ENCODE data around the gene CNTLN.
"Not testable (repeated sequence)": the region's sequence is repeated elsewhere in the genome, so short reads cannot be mapped to it uniquely, and the experiment has no call there.

CNTLN gene

GRCh38 chr9:17423681-17424011, 288.8 kb downstream of the CNTLN start:
- H3K36me3 ChIP-seq (ENCODE audit: insufficient read depth, low read length), result no peaks in the 10 kb centered on the region
- H3K9me3 ChIP-seq (ENCODE audit: low read length), result no peaks in the 10 kb centered on the region
- H2AFZ ChIP-seq (ENCODE audit: low read depth, low read length), result no peak overlapping the region
- no peak overlapping the region for H3K4me3 ChIP-seq (ENCODE audit: low read length)
- no peaks in the 10 kb centered on the region for H3K27me3 ChIP-seq (ENCODE audit: insufficient read depth, low read length)
- H3K4me1 ChIP-seq (ENCODE audit: insufficient read depth, low read length), result no peaks in the 10 kb centered on the region

- Histone ChIP-seq H3K9me3 (ENCODE audit: low read length) (no peaks in the 10 kb centered on the region), H3K36me3 (ENCODE audit: insufficient read depth, low read length) (no peaks in the 10 kb centered on the region)
These were observed 290.5 kb downstream of the CNTLN start for GRCh38 chr9:17425384-17425783.

GRCh38 chr9:17433526-17433925, 298.7 kb downstream of the CNTLN start:
- Histone ChIP-seq H3K4me3 (ENCODE audit: low read length) (no peak overlapping the region), H2AFZ (ENCODE audit: low read depth, low read length) (no peak overlapping the region), H3K9me3 (ENCODE audit: low read length) (no peaks in the 10 kb centered on the region), H3K27me3 (ENCODE audit: insufficient read depth, low read length) (no peaks in the 10 kb centered on the region), H3K36me3 (ENCODE audit: insufficient read depth, low read length) (no peaks in the 10 kb centered on the region), H3K4me1 (ENCODE audit: insufficient read depth, low read length) (no peaks in the 10 kb centered on the region)

More at GRCh38 chr9:17425384-17425783, 290.5 kb downstream of the CNTLN start:
- Histone ChIP-seq H3K4me1 (ENCODE audit: insufficient read depth, low read length) (no peaks in the 10 kb centered on the region), H3K4me3 (ENCODE audit: low read length) (no peak overlapping the region), H3K27me3 (ENCODE audit: insufficient read depth, low read length) (no peaks in the 10 kb centered on the region), H2AFZ (ENCODE audit: low read depth, low read length) (no peak overlapping the region)

- Histone ChIP-seq H3K4me3 (ENCODE audit: low read length) (no peak overlapping the region), H3K9me3 (ENCODE audit: low read length) (no peaks in the 10 kb centered on the region)
These were observed 302.0 kb downstream of the CNTLN start for GRCh38 chr9:17436854-17437253.

GRCh38 chr9:17437813-17438212, 303.0 kb downstream of the CNTLN start:
- H3K4me1 ChIP-seq (ENCODE audit: insufficient read depth, low read length), result peaks cover 8% of the 10 kb centered on the region
- H3K27me3 ChIP-seq (ENCODE audit: insufficient read depth, low read length), result no peaks in the 10 kb centered on the region
- no peak overlapping the region for H3K4me3 ChIP-seq (ENCODE audit: low read length)
- no peak overlapping the region for H2AFZ ChIP-seq (ENCODE audit: low read depth, low read length)
- H3K36me3 ChIP-seq (ENCODE audit: insufficient read depth, low read length), result no peaks in the 10 kb centered on the region
- H3K9me3 ChIP-seq (ENCODE audit: low read length), result no peaks in the 10 kb centered on the region

More at GRCh38 chr9:17436854-17437253, 302.0 kb downstream of the CNTLN start:
- Histone ChIP-seq H2AFZ (ENCODE audit: low read depth, low read length) (no peak overlapping the region), H3K4me1 (ENCODE audit: insufficient read depth, low read length) (peaks cover 4% of the 10 kb centered on the region), H3K27me3 (ENCODE audit: insufficient read depth, low read length) (no peaks in the 10 kb centered on the region), H3K36me3 (ENCODE audit: insufficient read depth, low read length) (no peaks in the 10 kb centered on the region)

- H3K36me3 ChIP-seq (ENCODE audit: insufficient read depth, low read length); H3K4me3 ChIP-seq (ENCODE audit: low read length); H3K9me3 ChIP-seq (ENCODE audit: low read length): not testable (repeated sequence)
These were observed 310.3 kb downstream of the CNTLN start for GRCh38 chr9:17445126-17445525.

GRCh38 chr9:17453751-17454150, 318.9 kb downstream of the CNTLN start:
- H3K27me3 ChIP-seq (ENCODE audit: insufficient read depth, low read length), result no peaks in the 10 kb centered on the region
- no peak overlapping the region for H2AFZ ChIP-seq (ENCODE audit: low read depth, low read length)
- H3K4me3 ChIP-seq (ENCODE audit: low read length), result no peak overlapping the region
- no peaks in the 10 kb centered on the region for H3K9me3 ChIP-seq (ENCODE audit: low read length)
- no peaks in the 10 kb centered on the region for H3K36me3 ChIP-seq (ENCODE audit: insufficient read depth, low read length)
- no peaks in the 10 kb centered on the region for H3K4me1 ChIP-seq (ENCODE audit: insufficient read depth, low read length)

More at GRCh38 chr9:17445126-17445525, 310.3 kb downstream of the CNTLN start:
- H2AFZ ChIP-seq (ENCODE audit: low read depth, low read length); H3K4me1 ChIP-seq (ENCODE audit: insufficient read depth, low read length); H3K27me3 ChIP-seq (ENCODE audit: insufficient read depth, low read length): not testable (repeated sequence)

- H2AFZ ChIP-seq (ENCODE audit: low read depth, low read length), result no peak overlapping the region
- H3K9me3 ChIP-seq (ENCODE audit: low read length), result no peaks in the 10 kb centered on the region
- H3K27me3 ChIP-seq (ENCODE audit: insufficient read depth, low read length), result no peaks in the 10 kb centered on the region
- H3K4me1 ChIP-seq (ENCODE audit: insufficient read depth, low read length), result no peaks in the 10 kb centered on the region
- no peak overlapping the region for H3K4me3 ChIP-seq (ENCODE audit: low read length)
- H3K36me3 ChIP-seq (ENCODE audit: insufficient read depth, low read length), result no peaks in the 10 kb centered on the region
These were observed 328.1 kb downstream of the CNTLN start for GRCh38 chr9:17462869-17463464.

- no peaks in the 10 kb centered on the region for H3K36me3 ChIP-seq (ENCODE audit: insufficient read depth, low read length)
- no peaks in the 10 kb centered on the region for H3K27me3 ChIP-seq (ENCODE audit: insufficient read depth, low read length)
- H3K4me3 ChIP-seq (ENCODE audit: low read length), result no peak overlapping the region
- H3K9me3 ChIP-seq (ENCODE audit: low read length), result no peaks in the 10 kb centered on the region
- no peaks in the 10 kb centered on the region for H3K4me1 ChIP-seq (ENCODE audit: insufficient read depth, low read length)
- no peak overlapping the region for H2AFZ ChIP-seq (ENCODE audit: low read depth, low read length)
These were observed 335.4 kb downstream of the CNTLN start for GRCh38 chr9:17470036-17470813.

GRCh38 chr9:17472126-17472525, 337.3 kb downstream of the CNTLN start:
- H3K4me3 ChIP-seq (ENCODE audit: low read length), result no peak overlapping the region
- H2AFZ ChIP-seq (ENCODE audit: low read depth, low read length), result no peak overlapping the region
- no peaks in the 10 kb centered on the region for H3K4me1 ChIP-seq (ENCODE audit: insufficient read depth, low read length)
- H3K9me3 ChIP-seq (ENCODE audit: low read length), result no peaks in the 10 kb centered on the region
- H3K36me3 ChIP-seq (ENCODE audit: insufficient read depth, low read length), result no peaks in the 10 kb centered on the region
- H3K27me3 ChIP-seq (ENCODE audit: insufficient read depth, low read length), result no peaks in the 10 kb centered on the region

GRCh38 chr9:17476401-17476800, 341.6 kb downstream of the CNTLN start:
- no peak overlapping the region for H3K4me3 ChIP-seq (ENCODE audit: low read length)
- H3K4me1 ChIP-seq (ENCODE audit: insufficient read depth, low read length), result no peaks in the 10 kb centered on the region
- H3K9me3 ChIP-seq (ENCODE audit: low read length), result no peaks in the 10 kb centered on the region

GRCh38 chr9:17477816-17478215, 343.0 kb downstream of the CNTLN start:
- Histone ChIP-seq H3K36me3 (ENCODE audit: insufficient read depth, low read length) (no peaks in the 10 kb centered on the region), H3K4me3 (ENCODE audit: low read length) (no peak overlapping the region), H3K4me1 (ENCODE audit: insufficient read depth, low read length) (no peaks in the 10 kb centered on the region), H3K27me3 (ENCODE audit: insufficient read depth, low read length) (no peaks in the 10 kb centered on the region), H2AFZ (ENCODE audit: low read depth, low read length) (no peak overlapping the region), H3K9me3 (ENCODE audit: low read length) (no peaks in the 10 kb centered on the region)

More at GRCh38 chr9:17476401-17476800, 341.6 kb downstream of the CNTLN start:
- H2AFZ ChIP-seq (ENCODE audit: low read depth, low read length), result no peak overlapping the region
- H3K27me3 ChIP-seq (ENCODE audit: insufficient read depth, low read length), result no peaks in the 10 kb centered on the region
- H3K36me3 ChIP-seq (ENCODE audit: insufficient read depth, low read length), result no peaks in the 10 kb centered on the region

GRCh38 chr9:17480966-17481365, 346.1 kb downstream of the CNTLN start:
- no peak overlapping the region for H3K4me3 ChIP-seq (ENCODE audit: low read length)
- H3K36me3 ChIP-seq (ENCODE audit: insufficient read depth, low read length), result no peaks in the 10 kb centered on the region
- H3K27me3 ChIP-seq (ENCODE audit: insufficient read depth, low read length), result no peaks in the 10 kb centered on the region
- H2AFZ ChIP-seq (ENCODE audit: low read depth, low read length), result no peak overlapping the region
- no peaks in the 10 kb centered on the region for H3K9me3 ChIP-seq (ENCODE audit: low read length)
- no peaks in the 10 kb centered on the region for H3K4me1 ChIP-seq (ENCODE audit: insufficient read depth, low read length)
